ENCODE results near the gene TNK1. TPM values are rescaled to one million over a fixed set of nuclear protein-coding genes. Genes with fewer than 3 reads are reported as not detected.

TNK1 gene
- total RNA-seq, 1 experiment from 2014 or later = 7.0 TPM

DNA sequence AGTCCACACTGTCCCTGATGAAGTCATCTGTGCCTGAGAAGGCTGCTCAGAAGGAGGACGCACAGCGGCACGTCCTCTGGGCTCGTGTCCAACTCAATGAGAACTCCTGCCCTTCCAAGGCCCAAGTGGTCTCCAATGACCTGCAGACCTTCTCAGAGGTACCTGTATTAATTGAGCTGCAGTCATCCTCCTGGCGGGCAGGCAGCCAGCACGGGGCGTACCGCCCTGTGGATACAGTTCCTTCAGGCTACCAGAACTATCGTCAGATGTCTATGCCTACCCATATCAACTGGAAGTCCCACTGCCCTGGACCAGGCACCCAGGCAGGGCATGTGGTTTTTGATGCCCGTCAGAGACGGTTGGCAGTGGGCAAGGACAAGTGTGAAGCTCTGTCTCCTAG lies 51.4 kb downstream of the TNK1 start:
- CTCF ChIA-PET = interaction anchor here (0.6 kb wide), 1 partner anchor 22 kb away, joined by 7 read pairs; no protein-coding TSS in a partner anchor
- Mint-ChIP-seq H3K27ac (ENCODE audit: unreplicated experiment) (no peak overlapping the region), H3K9me3 (ENCODE audit: low read depth, unreplicated experiment) (no peaks in the 10 kb centered on the region), H3K36me3 (ENCODE audit: insufficient read depth, unreplicated experiment) (peaks cover 19% of the 10 kb centered on the region), H3K4me3 (ENCODE audit: low read depth, unreplicated experiment) (no peak overlapping the region), H3K4me1 (ENCODE audit: low read depth, unreplicated experiment) (no peaks in the 10 kb centered on the region), H3K27me3 (ENCODE audit: unreplicated experiment) (no peaks in the 10 kb centered on the region)
- TF ChIP-seq, protein P1, sequence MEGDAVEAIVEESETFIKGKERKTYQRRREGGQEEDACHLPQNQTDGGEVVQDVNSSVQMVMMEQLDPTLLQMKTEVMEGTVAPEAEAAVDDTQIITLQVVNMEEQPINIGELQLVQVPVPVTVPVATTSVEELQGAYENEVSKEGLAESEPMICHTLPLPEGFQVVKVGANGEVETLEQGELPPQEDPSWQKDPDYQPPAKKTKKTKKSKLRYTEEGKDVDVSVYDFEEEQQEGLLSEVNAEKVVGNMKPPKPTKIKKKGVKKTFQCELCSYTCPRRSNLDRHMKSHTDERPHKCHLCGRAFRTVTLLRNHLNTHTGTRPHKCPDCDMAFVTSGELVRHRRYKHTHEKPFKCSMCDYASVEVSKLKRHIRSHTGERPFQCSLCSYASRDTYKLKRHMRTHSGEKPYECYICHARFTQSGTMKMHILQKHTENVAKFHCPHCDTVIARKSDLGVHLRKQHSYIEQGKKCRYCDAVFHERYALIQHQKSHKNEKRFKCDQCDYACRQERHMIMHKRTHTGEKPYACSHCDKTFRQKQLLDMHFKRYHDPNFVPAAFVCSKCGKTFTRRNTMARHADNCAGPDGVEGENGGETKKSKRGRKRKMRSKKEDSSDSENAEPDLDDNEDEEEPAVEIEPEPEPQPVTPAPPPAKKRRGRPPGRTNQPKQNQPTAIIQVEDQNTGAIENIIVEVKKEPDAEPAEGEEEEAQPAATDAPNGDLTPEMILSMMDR (IDR thresholded peaks at IDR 0.05; ENCODE audit: unreplicated experiment) = no peak
- BruUV-seq (replicated peaks) = no TSS peak
- intact Hi-C loops (cut with micrococcal nuclease; ENCODE audit: unreplicated experiment) = no loop called here
- no peak for DNase-seq

- DNase-seq = peak; percentile 47
- TF ChIP-seq, protein P1 (IDR thresholded peaks at IDR 0.05; ENCODE audit: unreplicated experiment) = no peak
- H3K27me3 Mint-ChIP-seq (ENCODE audit: unreplicated experiment) = peaks cover 31% of the 10 kb centered on the region
- BruUV-seq (replicated peaks) = TSS peak; percentile 81
- H3K36me3 Mint-ChIP-seq (ENCODE audit: insufficient read depth, unreplicated experiment) = peaks cover 38% of the 10 kb centered on the region
- intact Hi-C loops (cut with micrococcal nuclease; ENCODE audit: unreplicated experiment) = loop anchor here (5.0 kb wide), 3 partner anchors 41 to 126 kb away; partner anchors contain the start of genes KCTD11, SENP3 and ZBTB4
- CTCF ChIA-PET = interaction anchor here (0.6 to 2.9 kb wide), 7 partner anchors 32 to 125 kb away, joined by 3 to 13 read pairs (median 3); partner anchors contain the start of genes SENP3, TMEM256 and ZBTB4
- H3K27ac Mint-ChIP-seq (ENCODE audit: unreplicated experiment) = peak overlapping the region; percentile 69
- peak overlapping the region; percentile 75 for H3K4me3 Mint-ChIP-seq (ENCODE audit: low read depth, unreplicated experiment)
- H3K9me3 Mint-ChIP-seq (ENCODE audit: low read depth, unreplicated experiment) = no peaks in the 10 kb centered on the region
- peaks cover 7% of the 10 kb centered on the region for H3K4me1 Mint-ChIP-seq (ENCODE audit: low read depth, unreplicated experiment)
Measured at GRCh38 chr17:7435676-7436555, 55.0 kb downstream of the TNK1 start.

GRCh38 chr17:7436556-7437368 lies 55.9 kb downstream of the TNK1 start:
- no peaks in the 10 kb centered on the region for H3K9me3 Mint-ChIP-seq (ENCODE audit: low read depth, unreplicated experiment)
- H3K27me3 Mint-ChIP-seq (ENCODE audit: unreplicated experiment) = peaks cover 40% of the 10 kb centered on the region
- DNase-seq = peak; percentile 87
- peaks cover 38% of the 10 kb centered on the region for H3K36me3 Mint-ChIP-seq (ENCODE audit: insufficient read depth, unreplicated experiment)
- CTCF ChIA-PET = interaction anchor here (0.5 to 2.9 kb wide), 10 partner anchors 33 to 250 kb away, joined by 3 to 13 read pairs (median 3); partner anchors contain the start of genes SENP3, TMEM256, TNFSF13 and TP53
- H3K4me3 Mint-ChIP-seq (ENCODE audit: low read depth, unreplicated experiment) = peak overlapping the region; percentile 75
- no TSS peak for BruUV-seq (replicated peaks)
- H3K27ac Mint-ChIP-seq (ENCODE audit: unreplicated experiment) = peak overlapping the region; percentile 60
- TF ChIP-seq, protein P1 (IDR thresholded peaks at IDR 0.05; ENCODE audit: unreplicated experiment) = peak; percentile 59
- intact Hi-C loops (cut with micrococcal nuclease; ENCODE audit: unreplicated experiment) = loop anchor here (5.0 kb wide), 3 partner anchors 41 to 126 kb away; partner anchors contain the start of genes KCTD11, SENP3 and ZBTB4
- peaks cover 7% of the 10 kb centered on the region for H3K4me1 Mint-ChIP-seq (ENCODE audit: low read depth, unreplicated experiment)

DNA sequence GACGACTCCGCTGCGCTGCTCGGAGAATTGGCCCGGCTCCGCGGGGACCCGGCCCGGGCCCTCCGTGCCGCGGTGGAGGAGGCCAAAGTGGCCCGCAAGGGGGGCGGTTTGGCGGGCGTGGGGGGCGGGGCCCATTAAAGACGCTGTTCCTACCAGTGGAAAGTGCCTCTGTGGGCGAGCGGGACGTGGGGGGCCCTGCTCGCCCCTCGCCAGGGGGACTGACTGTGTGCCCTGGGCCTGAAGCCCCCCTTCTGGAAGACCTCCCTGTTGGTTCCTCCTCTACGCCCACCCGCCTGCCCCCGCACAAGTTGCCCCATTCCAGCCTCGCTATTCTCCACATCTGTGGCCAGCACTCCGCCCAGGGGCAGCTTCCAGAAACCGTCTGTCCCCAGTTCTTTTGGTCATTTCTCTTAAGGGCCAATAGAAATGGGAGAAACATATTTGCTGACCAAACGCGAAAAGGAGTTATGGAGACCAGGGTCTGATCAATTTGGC lies 56.5 kb downstream of the TNK1 start:
- Mint-ChIP-seq H3K4me3 (ENCODE audit: low read depth, unreplicated experiment) (peak overlapping the region; percentile 75), H3K36me3 (ENCODE audit: insufficient read depth, unreplicated experiment) (peaks cover 38% of the 10 kb centered on the region), H3K27me3 (ENCODE audit: unreplicated experiment) (peaks cover 46% of the 10 kb centered on the region), H3K27ac (ENCODE audit: unreplicated experiment) (no peak overlapping the region), H3K9me3 (ENCODE audit: low read depth, unreplicated experiment) (no peaks in the 10 kb centered on the region), H3K4me1 (ENCODE audit: low read depth, unreplicated experiment) (peaks cover 7% of the 10 kb centered on the region)
- BruUV-seq (replicated peaks) = no TSS peak
- no peak for DNase-seq
- CTCF ChIA-PET = interaction anchor here (1.0 to 2.9 kb wide), 7 partner anchors 34 to 250 kb away, joined by 3 to 13 read pairs (median 3); partner anchors contain the start of genes SENP3, TMEM256, TNFSF13 and TP53
- TF ChIP-seq, protein P1 (IDR thresholded peaks at IDR 0.05; ENCODE audit: unreplicated experiment) = no peak
- intact Hi-C loops (cut with micrococcal nuclease; ENCODE audit: unreplicated experiment) = loop anchor here (5.0 kb wide), 3 partner anchors 40 to 125 kb away; partner anchors contain the start of genes KCTD11, SENP3 and ZBTB4

Measured in Calu3 (cell line).